K562 (cell line): Measurements from ENCODE around the gene CNKSR1. TPM values are rescaled to one million over a fixed set of nuclear protein-coding genes. Genes with fewer than 3 reads are reported as not detected.

Source experiments
- EGR1 ChIP-seq: fragments of 450-650 bp; conservative IDR thresholded peaks from 2 replicates; pipeline ENCODE4 v1.6.1; 2017; ENCODE audit warnings: mild to moderate bottlenecking
- HDGF ChIP-seq: fragments of 450-650 bp; IDR thresholded peaks from 2 replicates; pipeline ENCODE4 v1.6.1; 2016
- NBN ChIP-seq: fragments of 450-650 bp; IDR thresholded peaks from 2 replicates; pipeline ENCODE4 v1.6.1; 2016; ENCODE audit warnings: low read depth, mild to moderate bottlenecking
- NFE2 ChIP-seq: IDR thresholded peaks from 2 replicates; pipeline ENCODE4 v1.6.1; 2014; ENCODE audit warnings: antibody characterized with exemption, low read depth
- SRSF1 ChIP-seq: fragments of 200-400 bp; formaldehyde crosslinking; IDR thresholded peaks from 2 replicates; pipeline ENCODE4 v1.6.1; 2017; ENCODE audit warnings: mild to moderate bottlenecking, low read depth, low read length, moderate library complexity
- TAF9B ChIP-seq: fragments of 450-650 bp; IDR thresholded peaks from 2 replicates; pipeline ENCODE4 v1.6.1; 2018; ENCODE audit warnings: mild to moderate bottlenecking; ENCODE audit not compliant: partially characterized antibody
- ZC3H4 ChIP-seq: sonication (generic); formaldehyde crosslinking; IDR thresholded peaks from 2 replicates; pipeline ENCODE4 v1.9.0; 2021; ENCODE audit warnings: missing genetic modification reagents, borderline replicate concordance
- ZKSCAN1 ChIP-seq: fragments of 150-350 bp; IDR thresholded peaks from 2 replicates; pipeline ENCODE4 v1.6.1; 2016; ENCODE audit warnings: low read depth, low read length
- ZNF609 ChIP-seq: sonication (generic); formaldehyde crosslinking; IDR thresholded peaks from 2 replicates; pipeline ENCODE4 v1.8.1; 2023; ENCODE audit warnings: missing genetic modification reagents, mild to moderate bottlenecking, borderline replicate concordance
- ZNF76 ChIP-seq: fragments of 250-450 bp; sonication (Bioruptor Pico); IDR thresholded peaks from 2 replicates; pipeline ENCODE4 v1.4.0; 2020; ENCODE audit warnings: mild to moderate bottlenecking, moderate library complexity, borderline replicate concordance
- polyA plus RNA-seq, 8 experiments: library from polyadenylated mRNA; depleted of rRNA in 4 of 8; stranded (reverse) in 5 of 8; unstranded in 3 of 8; fragments of >200 nt; fragmentation: Nextera tagmentation in 2 of 8; fragmentation: Illumina TruSeq in 1 of 8; extraction: Ambion mirVana in 2 of 8; extraction: Trizol in 1 of 8; gene quantifications; 2 replicates each; pipeline versions ENCODE4 v1.2.1 to v1.2.3, GENCODE V29; 2011 to 2014; ENCODE audit warnings: inconsistent platforms in 1 of 8, missing spikeins in 1 of 8
- total RNA-seq, 7 experiments: library from RNA; depleted of rRNA in 6 of 7; stranded (reverse); fragments of >200 nt in 6 of 7; fragmentation: Illumina TruSeq in 2 of 7; extraction: Trizol in 2 of 7; gene quantifications; 2 replicates each; pipeline versions ENCODE4 v1.2.1 to v1.2.3, GENCODE V29; 2011 to 2021; ENCODE audit warnings: low replicate concordance in 1 of 7
- TF ChIP-seq, protein P1 (sequence below), 2 experiments: fragments of 450-650 bp; IDR thresholded peaks; 2 replicates each; pipeline ENCODE4 v1.6.1; 2018; ENCODE audit warnings: mild to moderate bottlenecking in 2 of 2, low read depth in 1 of 2; ENCODE audit not compliant: partially characterized antibody in 2 of 2
- TF ChIP-seq, protein P2 (sequence below): sonication (generic); formaldehyde crosslinking; IDR thresholded peaks from 2 replicates; pipeline ENCODE4 v1.4.0; 2020; ENCODE audit warnings: mild to moderate bottlenecking, missing genetic modification reagents
- TF ChIP-seq, protein P3 (sequence below): fragments of 450-650 bp; IDR thresholded peaks from 2 replicates; pipeline ENCODE4 v1.7.1; 2018; ENCODE audit warnings: mild to moderate bottlenecking, low read depth; ENCODE audit not compliant: partially characterized antibody

Gene CNKSR1
- total and polyA plus RNA-seq, 9 of the 15 experiments (the other 6 are each of a cell fraction or from before 2014, with no cell fraction given): 0.03 to 2.8 (median 1.1) TPM

- TF ChIP-seq HDGF (0 out of 2 replicates have a peak, but pooled peaks have one; percentile 44), NBN (peak; percentile 59; the same call in 1 of the 2 replicates), ZC3H4 (CRISPR knock-in tag) (peak; percentile 66; the same call in 1 of the 2 replicates), EGR1 (peak; percentile 93), SRSF1 (no peak), NFE2 (no peak; the same call in 1 of the 2 replicates), ZNF76 (peak; percentile 72), TAF9B (peak; percentile 61), ZKSCAN1 (peak; percentile 64; the same call in 1 of the 2 replicates), ZNF609 (CRISPR knock-in tag) (no peak; the same call in 1 of the 2 replicates)
- TF ChIP-seq, protein P1, sequence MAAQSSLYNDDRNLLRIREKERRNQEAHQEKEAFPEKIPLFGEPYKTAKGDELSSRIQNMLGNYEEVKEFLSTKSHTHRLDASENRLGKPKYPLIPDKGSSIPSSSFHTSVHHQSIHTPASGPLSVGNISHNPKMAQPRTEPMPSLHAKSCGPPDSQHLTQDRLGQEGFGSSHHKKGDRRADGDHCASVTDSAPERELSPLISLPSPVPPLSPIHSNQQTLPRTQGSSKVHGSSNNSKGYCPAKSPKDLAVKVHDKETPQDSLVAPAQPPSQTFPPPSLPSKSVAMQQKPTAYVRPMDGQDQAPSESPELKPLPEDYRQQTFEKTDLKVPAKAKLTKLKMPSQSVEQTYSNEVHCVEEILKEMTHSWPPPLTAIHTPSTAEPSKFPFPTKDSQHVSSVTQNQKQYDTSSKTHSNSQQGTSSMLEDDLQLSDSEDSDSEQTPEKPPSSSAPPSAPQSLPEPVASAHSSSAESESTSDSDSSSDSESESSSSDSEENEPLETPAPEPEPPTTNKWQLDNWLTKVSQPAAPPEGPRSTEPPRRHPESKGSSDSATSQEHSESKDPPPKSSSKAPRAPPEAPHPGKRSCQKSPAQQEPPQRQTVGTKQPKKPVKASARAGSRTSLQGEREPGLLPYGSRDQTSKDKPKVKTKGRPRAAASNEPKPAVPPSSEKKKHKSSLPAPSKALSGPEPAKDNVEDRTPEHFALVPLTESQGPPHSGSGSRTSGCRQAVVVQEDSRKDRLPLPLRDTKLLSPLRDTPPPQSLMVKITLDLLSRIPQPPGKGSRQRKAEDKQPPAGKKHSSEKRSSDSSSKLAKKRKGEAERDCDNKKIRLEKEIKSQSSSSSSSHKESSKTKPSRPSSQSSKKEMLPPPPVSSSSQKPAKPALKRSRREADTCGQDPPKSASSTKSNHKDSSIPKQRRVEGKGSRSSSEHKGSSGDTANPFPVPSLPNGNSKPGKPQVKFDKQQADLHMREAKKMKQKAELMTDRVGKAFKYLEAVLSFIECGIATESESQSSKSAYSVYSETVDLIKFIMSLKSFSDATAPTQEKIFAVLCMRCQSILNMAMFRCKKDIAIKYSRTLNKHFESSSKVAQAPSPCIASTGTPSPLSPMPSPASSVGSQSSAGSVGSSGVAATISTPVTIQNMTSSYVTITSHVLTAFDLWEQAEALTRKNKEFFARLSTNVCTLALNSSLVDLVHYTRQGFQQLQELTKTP (IDR thresholded peaks at IDR 0.05; ENCODE audit: low read depth in 1 of 2, partially characterized antibody in 2 of 2): peak in 1 of 2 experiments; percentile 24
- TF ChIP-seq, protein P2, sequence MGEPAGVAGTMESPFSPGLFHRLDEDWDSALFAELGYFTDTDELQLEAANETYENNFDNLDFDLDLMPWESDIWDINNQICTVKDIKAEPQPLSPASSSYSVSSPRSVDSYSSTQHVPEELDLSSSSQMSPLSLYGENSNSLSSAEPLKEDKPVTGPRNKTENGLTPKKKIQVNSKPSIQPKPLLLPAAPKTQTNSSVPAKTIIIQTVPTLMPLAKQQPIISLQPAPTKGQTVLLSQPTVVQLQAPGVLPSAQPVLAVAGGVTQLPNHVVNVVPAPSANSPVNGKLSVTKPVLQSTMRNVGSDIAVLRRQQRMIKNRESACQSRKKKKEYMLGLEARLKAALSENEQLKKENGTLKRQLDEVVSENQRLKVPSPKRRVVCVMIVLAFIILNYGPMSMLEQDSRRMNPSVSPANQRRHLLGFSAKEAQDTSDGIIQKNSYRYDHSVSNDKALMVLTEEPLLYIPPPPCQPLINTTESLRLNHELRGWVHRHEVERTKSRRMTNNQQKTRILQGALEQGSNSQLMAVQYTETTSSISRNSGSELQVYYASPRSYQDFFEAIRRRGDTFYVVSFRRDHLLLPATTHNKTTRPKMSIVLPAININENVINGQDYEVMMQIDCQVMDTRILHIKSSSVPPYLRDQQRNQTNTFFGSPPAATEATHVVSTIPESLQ (CRISPR knock-in tag): peak; percentile 96; the same call in 1 of the 2 replicates
- TF ChIP-seq, protein P3, sequence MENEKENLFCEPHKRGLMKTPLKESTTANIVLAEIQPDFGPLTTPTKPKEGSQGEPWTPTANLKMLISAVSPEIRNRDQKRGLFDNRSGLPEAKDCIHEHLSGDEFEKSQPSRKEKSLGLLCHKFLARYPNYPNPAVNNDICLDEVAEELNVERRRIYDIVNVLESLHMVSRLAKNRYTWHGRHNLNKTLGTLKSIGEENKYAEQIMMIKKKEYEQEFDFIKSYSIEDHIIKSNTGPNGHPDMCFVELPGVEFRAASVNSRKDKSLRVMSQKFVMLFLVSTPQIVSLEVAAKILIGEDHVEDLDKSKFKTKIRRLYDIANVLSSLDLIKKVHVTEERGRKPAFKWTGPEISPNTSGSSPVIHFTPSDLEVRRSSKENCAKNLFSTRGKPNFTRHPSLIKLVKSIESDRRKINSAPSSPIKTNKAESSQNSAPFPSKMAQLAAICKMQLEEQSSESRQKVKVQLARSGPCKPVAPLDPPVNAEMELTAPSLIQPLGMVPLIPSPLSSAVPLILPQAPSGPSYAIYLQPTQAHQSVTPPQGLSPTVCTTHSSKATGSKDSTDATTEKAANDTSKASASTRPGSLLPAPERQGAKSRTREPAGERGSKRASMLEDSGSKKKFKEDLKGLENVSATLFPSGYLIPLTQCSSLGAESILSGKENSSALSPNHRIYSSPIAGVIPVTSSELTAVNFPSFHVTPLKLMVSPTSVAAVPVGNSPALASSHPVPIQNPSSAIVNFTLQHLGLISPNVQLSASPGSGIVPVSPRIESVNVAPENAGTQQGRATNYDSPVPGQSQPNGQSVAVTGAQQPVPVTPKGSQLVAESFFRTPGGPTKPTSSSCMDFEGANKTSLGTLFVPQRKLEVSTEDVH: peak; percentile 54
Measured at GRCh38 chr1:26233903-26234643, 56.8 kb downstream of the CNKSR1 start, which contains the start of gene CEP85 (continued).
